Measurements from ENCODE around the gene BRWD1.

Gene BRWD1

GRCh38 chr21:39326607-39327307 is 13.3 kb upstream of the BRWD1 start:
- DNase-seq: no peak

GRCh38 chr21:39325458-39325857 is 12.0 kb upstream of the BRWD1 start:
- no peak for DNase-seq

- DNase-seq: no peak
Observed at GRCh38 chr21:39321424-39321823, 8.0 kb upstream of the BRWD1 start.

GRCh38 chr21:39319814-39320332 is 6.4 kb upstream of the BRWD1 start:
- DNase-seq: no peak

GRCh38 chr21:39319251-39319756 is 5.9 kb upstream of the BRWD1 start:
- no peak for DNase-seq

DNA sequence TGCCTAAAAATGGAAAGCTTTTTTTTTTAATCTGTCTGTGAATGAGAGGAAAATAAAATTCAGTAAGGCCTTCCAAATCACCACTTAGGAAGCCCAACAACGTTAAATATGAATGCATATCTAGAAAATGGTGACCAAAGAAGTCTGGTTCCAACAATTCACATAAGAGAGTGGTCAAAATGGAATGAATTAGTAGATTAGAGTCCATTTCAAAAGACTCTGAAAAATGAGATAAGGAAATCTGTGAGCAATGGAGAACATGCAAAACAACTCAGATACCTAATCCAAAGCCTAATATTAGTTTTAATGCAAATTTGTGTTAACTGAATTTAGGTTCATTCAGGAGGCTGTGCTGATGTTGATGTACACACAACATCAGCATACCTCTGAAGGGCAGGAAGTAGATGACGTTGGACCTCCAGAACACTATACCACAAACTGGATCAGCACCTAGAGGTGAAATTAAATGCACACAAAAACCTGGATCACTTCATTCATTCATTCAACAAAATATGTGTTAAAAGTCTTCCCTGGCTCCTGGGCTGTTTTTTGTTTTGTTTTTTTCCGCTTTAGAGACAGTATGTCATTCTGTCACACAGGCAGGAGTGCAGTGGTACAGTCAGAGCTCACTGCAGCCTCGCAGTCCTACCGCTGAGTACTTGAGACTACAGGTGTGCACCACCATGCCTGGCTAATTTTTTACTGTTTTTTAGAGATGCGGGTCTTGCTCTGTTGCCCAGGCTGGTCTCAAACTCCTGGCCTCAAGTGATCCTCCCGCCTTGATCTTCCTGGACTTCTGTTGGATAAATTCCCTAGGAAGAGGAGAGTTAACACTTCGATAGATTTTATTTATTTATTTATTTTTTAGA is 4.9 kb upstream of the BRWD1 start:
- no peak for DNase-seq

DNA sequence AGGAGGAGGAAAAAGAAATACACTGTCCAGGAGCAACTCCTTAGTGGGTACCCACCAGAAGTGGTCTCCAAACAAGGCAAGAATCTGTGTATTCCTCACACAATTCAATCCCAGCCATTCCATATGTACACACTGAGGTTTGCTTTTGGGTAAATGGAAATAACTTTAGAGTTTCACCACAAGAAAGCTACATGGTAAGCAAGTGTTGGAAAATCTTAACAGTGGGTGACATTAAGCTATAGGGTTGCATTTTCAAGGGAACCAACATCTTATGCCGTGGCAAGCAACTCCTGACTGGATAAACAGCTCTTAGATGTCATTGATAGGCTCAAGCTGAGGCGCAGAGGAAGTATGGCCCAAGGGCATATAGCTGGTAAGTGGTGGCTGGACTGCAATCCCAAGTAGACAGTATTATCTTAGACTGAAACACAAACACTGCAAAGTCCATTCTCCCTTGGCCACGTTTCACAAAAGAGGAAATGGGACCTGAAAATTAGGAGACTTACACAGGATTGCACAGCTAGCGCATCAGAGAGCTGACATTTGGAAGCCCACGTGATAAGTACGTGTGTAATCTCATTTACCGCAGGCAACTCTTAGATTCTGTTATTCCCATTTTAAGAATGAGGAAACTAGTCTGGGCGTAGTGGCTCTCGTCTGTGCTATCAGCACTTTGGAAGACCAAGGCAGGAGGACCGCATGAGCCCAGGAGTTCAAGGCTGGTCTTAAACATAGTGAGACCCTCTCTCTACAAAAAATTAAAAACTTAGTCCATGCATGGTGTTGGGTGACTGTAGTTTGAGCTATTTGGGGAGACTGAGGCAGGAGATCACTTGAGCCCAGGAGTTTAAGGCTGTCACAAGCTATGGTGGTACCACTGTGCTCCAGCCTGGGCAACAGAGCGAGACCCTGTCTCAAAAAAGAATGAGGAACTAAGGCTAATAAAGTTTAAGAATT is 4.0 kb upstream of the BRWD1 start:
- no peak for DNase-seq

DNA sequence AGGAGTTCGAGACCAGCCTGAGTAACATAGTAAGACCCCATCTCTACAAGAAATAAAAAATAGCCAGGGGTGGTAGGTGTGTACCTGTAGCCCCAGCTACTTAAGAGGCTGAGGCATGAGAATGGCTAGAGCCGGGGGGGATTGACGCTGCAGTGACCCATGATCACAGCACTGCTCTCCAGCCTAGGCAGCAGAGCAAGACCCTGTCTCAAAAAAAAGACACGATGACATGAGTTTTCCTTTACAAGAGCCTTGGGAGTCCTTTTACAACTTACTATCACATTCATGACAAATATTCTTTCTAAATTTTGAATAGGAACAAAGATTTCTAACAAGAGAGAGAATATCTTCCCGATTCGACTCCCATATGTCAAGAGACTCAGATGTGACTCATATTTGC is 3.3 kb upstream of the BRWD1 start:
- DNase-seq: no peak

- no peak for DNase-seq
Observed at GRCh38 chr21:39315603-39316445, 2.4 kb upstream of the BRWD1 start.

- DNase-seq: no peak
Observed at GRCh38 chr21:39314143-39315027, 953 bp upstream of the BRWD1 start.

DNA sequence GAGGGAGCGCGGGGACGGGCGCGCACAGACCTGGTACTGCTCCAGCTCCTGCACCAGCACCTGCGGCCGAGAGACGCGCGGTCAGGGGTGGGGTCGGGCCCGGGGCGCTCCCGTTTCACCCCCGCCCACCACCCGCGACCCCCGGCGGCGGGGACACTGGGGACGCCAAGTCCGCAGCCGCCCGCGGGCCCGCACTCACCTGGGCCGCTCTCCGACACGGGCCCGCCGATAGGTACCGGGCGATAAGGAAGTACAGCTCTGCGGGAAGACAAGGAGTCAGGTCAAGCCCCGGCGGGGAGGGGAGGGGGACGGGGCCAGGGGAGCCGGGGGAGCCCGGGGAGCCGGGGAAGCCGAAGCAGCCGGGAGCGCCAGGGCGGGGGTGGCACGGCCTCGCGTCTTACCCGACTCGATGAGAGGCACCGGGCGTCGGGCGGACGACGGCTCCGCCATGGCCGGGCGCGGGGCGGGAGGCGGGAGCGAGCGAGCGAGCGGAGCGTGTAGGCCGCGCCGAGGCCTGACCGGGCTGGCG is 326 bp downstream of the BRWD1 start:
- DNase-seq: no peak

- DNase-seq: peak; percentile 68
Observed at GRCh38 chr21:39312112-39313041, 1.1 kb downstream of the BRWD1 start.

DNA sequence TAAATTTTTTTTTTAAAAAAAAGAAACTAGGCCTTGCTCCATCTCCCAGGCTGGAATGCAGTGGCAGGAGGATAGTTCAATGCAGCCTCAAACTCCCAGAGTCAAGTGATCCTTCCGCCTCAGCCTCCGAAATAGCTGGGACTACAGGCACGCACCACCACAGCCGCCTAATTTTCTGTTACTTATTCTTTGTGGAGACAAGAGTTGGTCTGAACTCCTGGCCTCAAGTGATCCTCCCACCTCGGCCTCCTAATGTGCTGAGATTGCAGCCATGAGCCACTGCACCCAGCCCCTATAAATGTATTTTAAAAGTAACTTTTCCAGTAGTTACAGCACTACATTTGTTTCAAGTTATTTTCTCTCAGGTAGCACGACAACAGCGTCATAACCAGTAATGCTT is 2.3 kb downstream of the BRWD1 start:
- DNase-seq: no peak

GRCh38 chr21:39307466-39307865 is 6.0 kb downstream of the BRWD1 start:
- no peak for DNase-seq

GRCh38 chr21:39300587-39300986 is 12.8 kb downstream of the BRWD1 start:
- DNase-seq: no peak

- no peak for DNase-seq
Observed at GRCh38 chr21:39296891-39297290, 16.5 kb downstream of the BRWD1 start.

GRCh38 chr21:39288987-39289386 is 24.4 kb downstream of the BRWD1 start:
- no peak for DNase-seq

GRCh38 chr21:39282911-39283310 is 30.5 kb downstream of the BRWD1 start:
- DNase-seq: no peak

DNA sequence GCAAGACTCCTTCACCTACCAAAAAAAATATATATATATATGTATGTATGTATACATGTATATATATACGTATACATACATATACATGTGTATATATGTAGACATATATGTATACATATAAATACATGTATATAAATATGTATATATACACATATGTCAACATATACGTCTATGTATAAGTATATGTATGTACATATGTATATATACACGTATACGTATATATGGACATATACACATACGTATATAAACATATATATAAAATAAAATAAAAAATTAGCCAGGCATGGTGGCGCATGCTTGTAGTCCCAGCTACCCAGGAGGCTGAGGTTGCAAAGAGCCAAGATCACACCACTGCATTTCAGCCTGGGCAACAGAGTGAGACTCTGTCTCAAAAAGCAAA is 31.6 kb downstream of the BRWD1 start:
- no peak for DNase-seq

All from DMS 273 treated with DMSO at 0.1 percent for 48 hours (cell line).